Suprapubic skin (tissue), 4 donors: ENCODE results near the gene SEC14L1.

Experiments
- EP300 ChIP-seq: sonication (generic); formaldehyde crosslinking; IDR thresholded peaks from one replicate; pipeline ENCODE4 v1.6.1; 2017; ENCODE audit warnings: antibody characterized with exemption
- POLR2A ChIP-seq, 2 donors: fragments of 450-650 bp; IDR thresholded peaks; one replicate each; pipeline ENCODE4 v1.6.1; 2017; ENCODE audit warnings: antibody characterized with exemption in 2 of 2, mild to moderate bottlenecking in 2 of 2, moderate library complexity in 2 of 2
- POLR2AphosphoS5 ChIP-seq, 3 donors: sonication (generic); formaldehyde crosslinking; IDR thresholded peaks; one replicate each; pipeline ENCODE4 v1.6.1; 2017; ENCODE audit warnings: antibody characterized with exemption in 3 of 3
- TF ChIP-seq, protein P1 (sequence below), 2 donors: fragments of 200-600 bp in 1 of 2; fragments of 450-650 bp in 1 of 2; sonication (generic) in 1 of 2; IDR thresholded peaks; one replicate each; pipeline ENCODE4 v1.5.1; 2016 to 2019; ENCODE audit warnings: antibody characterized with exemption in 2 of 2, mild to moderate bottlenecking in 1 of 2, moderate library complexity in 1 of 2

DNA sequence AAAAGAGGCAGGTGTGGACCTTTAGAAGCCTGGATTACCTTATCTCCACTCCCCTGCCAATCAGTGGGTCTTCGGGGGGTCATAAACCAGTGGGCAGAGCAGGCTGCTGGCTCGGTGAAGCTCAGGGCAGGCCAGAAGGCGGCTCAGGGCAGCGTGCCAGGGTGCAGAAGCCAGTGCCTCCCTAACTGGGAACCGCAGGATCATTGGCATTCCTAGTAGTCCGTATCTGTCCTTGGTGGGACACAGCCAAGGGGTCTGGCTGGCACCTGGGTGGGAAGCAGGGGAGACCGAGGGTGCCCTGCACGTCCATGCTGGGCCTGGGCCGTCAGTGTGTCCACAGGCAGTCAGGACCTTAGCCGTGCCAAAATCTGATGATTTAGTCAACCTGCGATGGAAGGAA lies 76.8 kb downstream of the SEC14L1 start:
- no peak for TF ChIP-seq EP300
- TF ChIP-seq, protein P1, sequence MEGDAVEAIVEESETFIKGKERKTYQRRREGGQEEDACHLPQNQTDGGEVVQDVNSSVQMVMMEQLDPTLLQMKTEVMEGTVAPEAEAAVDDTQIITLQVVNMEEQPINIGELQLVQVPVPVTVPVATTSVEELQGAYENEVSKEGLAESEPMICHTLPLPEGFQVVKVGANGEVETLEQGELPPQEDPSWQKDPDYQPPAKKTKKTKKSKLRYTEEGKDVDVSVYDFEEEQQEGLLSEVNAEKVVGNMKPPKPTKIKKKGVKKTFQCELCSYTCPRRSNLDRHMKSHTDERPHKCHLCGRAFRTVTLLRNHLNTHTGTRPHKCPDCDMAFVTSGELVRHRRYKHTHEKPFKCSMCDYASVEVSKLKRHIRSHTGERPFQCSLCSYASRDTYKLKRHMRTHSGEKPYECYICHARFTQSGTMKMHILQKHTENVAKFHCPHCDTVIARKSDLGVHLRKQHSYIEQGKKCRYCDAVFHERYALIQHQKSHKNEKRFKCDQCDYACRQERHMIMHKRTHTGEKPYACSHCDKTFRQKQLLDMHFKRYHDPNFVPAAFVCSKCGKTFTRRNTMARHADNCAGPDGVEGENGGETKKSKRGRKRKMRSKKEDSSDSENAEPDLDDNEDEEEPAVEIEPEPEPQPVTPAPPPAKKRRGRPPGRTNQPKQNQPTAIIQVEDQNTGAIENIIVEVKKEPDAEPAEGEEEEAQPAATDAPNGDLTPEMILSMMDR (IDR thresholded peaks at IDR 0.05): no peak
- TF ChIP-seq POLR2A (IDR thresholded peaks at IDR 0.05): no peak
- TF ChIP-seq POLR2AphosphoS5 (IDR thresholded peaks at IDR 0.05): no peak
